NT2/D1 (cell line): Measurements from ENCODE around the gene ADAMTS16.

ENCODE experiments used
- SUZ12 ChIP-seq: IDR thresholded peaks from 2 replicates; pipeline ENCODE4 v1.6.1; 2011; ENCODE audit not compliant: insufficient read length, insufficient read depth; ENCODE audit errors: extremely low read depth
- YY1 ChIP-seq: IDR thresholded peaks from 2 replicates; pipeline ENCODE4 v1.6.1; 2011; ENCODE audit not compliant: insufficient read length, insufficient read depth
- ZNF274 ChIP-seq: IDR thresholded peaks from 2 replicates; pipeline ENCODE4 v1.6.1; 2011; ENCODE audit warnings: mild to moderate bottlenecking, low read depth, low read length

- TF ChIP-seq ZNF274 (no peak), SUZ12 (no peak), YY1 (no peak)
Measured at GRCh38 chr5:5359618-5360017, 219.5 kb downstream of the ADAMTS16 start.
